Daoy (cell line): ENCODE results near the gene SLC7A9. TPM values are rescaled to one million over a fixed set of nuclear protein-coding genes. Genes with fewer than 3 reads are reported as not detected.
"Not testable (repeated sequence)": the region's sequence is repeated elsewhere in the genome, so short reads cannot be mapped to it uniquely, and the experiment has no call there.

Source experiments
- DNase-seq: peaks from one replicate; pipeline ENCODE4 v3.0.0-alpha.2; 2015; ENCODE audit warnings: low read depth
- total RNA-seq: library from RNA; depleted of rRNA; stranded (reverse); fragments of >200 nt; shearing (Covaris generic); gene quantifications from 2 replicates; pipeline ENCODE4 v1.2.3, GENCODE V29; 2014; rRNA removed

Gene SLC7A9
- total RNA-seq, 1 experiment from 2014 or later = not detected

GRCh38 chr19:32800754-32801153 is 68.8 kb downstream of the SLC7A9 start:
- DNase-seq = no peak

- DNase-seq = no peak
Measured at GRCh38 chr19:32800191-32800590, 69.4 kb downstream of the SLC7A9 start.

GRCh38 chr19:32798201-32798600 is 71.4 kb downstream of the SLC7A9 start:
- no peak for DNase-seq

- DNase-seq = no peak
Measured at GRCh38 chr19:32789429-32789828, 80.1 kb downstream of the SLC7A9 start.

GRCh38 chr19:32787895-32788294 is 81.7 kb downstream of the SLC7A9 start:
- not testable (repeated sequence) for DNase-seq

GRCh38 chr19:32787161-32787813 is 82.3 kb downstream of the SLC7A9 start:
- DNase-seq = not testable (repeated sequence)

GRCh38 chr19:32782089-32782488 is 87.5 kb downstream of the SLC7A9 start:
- not testable (repeated sequence) for DNase-seq

- no peak for DNase-seq
Measured at GRCh38 chr19:32781280-32781679, 88.3 kb downstream of the SLC7A9 start.

Other genes with a start within 250 kb of the SLC7A9 start
- 17.6 and 25.1 TPM in 2 replicates for gene ANKRD27, start 194.6 kb downstream of the SLC7A9 start, total RNA-seq
- gene RGS9BP, start 193.9 kb downstream of the SLC7A9 start, total RNA-seq = 0.51 and 0.54 TPM in 2 replicates
- 9.7 and 10.5 TPM in 2 replicates for gene NUDT19, start 177.9 kb downstream of the SLC7A9 start, total RNA-seq
- gene TDRD12, start 150.0 kb downstream of the SLC7A9 start, total RNA-seq = 0.29 TPM in 1 of 2 replicates, not detected in the other
- 12.4 and 13.1 TPM in 2 replicates for gene CEP89, start 102.2 kb upstream of the SLC7A9 start, total RNA-seq
- 6.2 and 7.0 TPM in 2 replicates for gene FAAP24, start 102.5 kb upstream of the SLC7A9 start, total RNA-seq
- 7.4 and 19.9 TPM in 2 replicates for gene RHPN2, start 195.1 kb upstream of the SLC7A9 start, total RNA-seq
- gene GPATCH1, start 211.4 kb upstream of the SLC7A9 start, total RNA-seq = 7.1 and 12.9 TPM in 2 replicates